K562 (cell line): ENCODE results near the gene TUBB2A.

ENCODE experiments used
- CEBPZ ChIP-seq: fragments of 150-350 bp; IDR thresholded peaks from 2 replicates; pipeline ENCODE4 v1.6.1; 2014; ENCODE audit warnings: low read depth, mild to moderate bottlenecking, low read length, borderline replicate concordance
- CTCF ChIP-seq, 3 experiments: IDR thresholded peaks in 2 of 3; conservative IDR thresholded peaks in 1 of 3; 2 replicates each; pipeline ENCODE4 v1.5.1; 2011 to 2012; ENCODE audit warnings: low read length in 3 of 3, mild to moderate bottlenecking in 3 of 3, control low read depth in 2 of 3, improper control_type of control experiment in 1 of 3, inconsistent platforms in 1 of 3, low read depth in 1 of 3, mixed read lengths in 1 of 3, moderate library complexity in 1 of 3; ENCODE audit not compliant: insufficient read depth in 2 of 3
- KLF6 ChIP-seq: fragments of 250-450 bp; sonication (Bioruptor Pico); IDR thresholded peaks from 2 replicates; pipeline ENCODE4 v1.4.0; 2020; ENCODE audit warnings: mild to moderate bottlenecking, moderate library complexity, borderline replicate concordance
- NRF1 ChIP-seq, 2 experiments: fragments of 450-650 bp; IDR thresholded peaks in 1 of 2; conservative IDR thresholded peaks in 1 of 2; 2 replicates each; pipeline ENCODE4 v1.6.1; 2014; ENCODE audit warnings: mild to moderate bottlenecking in 2 of 2
- POLR2A ChIP-seq: fragments of 450-650 bp; conservative IDR thresholded peaks from 2 replicates; pipeline ENCODE4 v1.6.1; 2016
- SIX5 ChIP-seq, 2 experiments: IDR thresholded peaks; 2 replicates each; pipeline ENCODE4 v1.6.1; 2011; ENCODE audit warnings: low read length in 2 of 2, borderline replicate concordance in 1 of 2, low read depth in 1 of 2, mild to moderate bottlenecking in 1 of 2, moderate library complexity in 1 of 2; ENCODE audit not compliant: insufficient read depth in 1 of 2
- STAT6 ChIP-seq: sonication (generic); formaldehyde crosslinking; IDR thresholded peaks from 2 replicates; pipeline ENCODE4 v1.8.1; 2023; ENCODE audit warnings: mild to moderate bottlenecking, missing genetic modification reagents
- ZBTB33 ChIP-seq: sonication (generic); formaldehyde crosslinking; IDR thresholded peaks from 2 replicates; pipeline ENCODE4 v1.8.1; 2023; ENCODE audit warnings: mild to moderate bottlenecking, missing genetic modification reagents
- ZNF121 ChIP-seq: sonication (generic); formaldehyde crosslinking; conservative IDR thresholded peaks from 2 replicates; pipeline ENCODE4 v1.8.0; 2022; ENCODE audit warnings: missing genetic modification reagents

GRCh38 chr6:3202999-3203696, 45.8 kb upstream of the TUBB2A start:
- TF ChIP-seq SIX5 (IDR thresholded peaks at IDR 0.05; ENCODE audit: borderline replicate concordance in 1 of 2, insufficient read depth in 1 of 2, low read depth in 1 of 2, low read length in 2 of 2) (no peak), CTCF (IDR thresholded peaks at IDR 0.05 in 2 of 3, conservative IDR thresholded peaks at IDR 0.05 in 1 of 3; ENCODE audit: insufficient read depth in 2 of 3, low read depth in 1 of 3, low read length in 3 of 3) (no peak), POLR2A (no peak), ZBTB33 (CRISPR knock-in tag) (peak; percentile 19; the same call in 1 of the 2 replicates), STAT6 (no peak), KLF6 (CRISPR knock-in tag) (no peak), CEBPZ (no peak), ZNF121 (CRISPR knock-in tag) (no peak), NRF1 (conservative IDR thresholded peaks at IDR 0.05 in 1 of 2, IDR thresholded peaks at IDR 0.05 in 1 of 2) (no peak)
